Suprapubic skin (tissue), 4 donors: Measurements from ENCODE around the gene NCF4.

Source experiments
- CTCF ChIP-seq, 2 donors: fragments of 200-600 bp in 1 of 2; fragments of 450-650 bp in 1 of 2; sonication (generic) in 1 of 2; IDR thresholded peaks; one replicate each; pipeline ENCODE4 v1.5.1; 2016 to 2019; ENCODE audit warnings: antibody characterized with exemption in 2 of 2, mild to moderate bottlenecking in 1 of 2, moderate library complexity in 1 of 2
- POLR2A ChIP-seq, 2 donors: fragments of 450-650 bp; IDR thresholded peaks; one replicate each; pipeline ENCODE4 v1.6.1; 2017; ENCODE audit warnings: antibody characterized with exemption in 2 of 2, mild to moderate bottlenecking in 2 of 2, moderate library complexity in 2 of 2
- POLR2AphosphoS5 ChIP-seq, 3 donors: sonication (generic); formaldehyde crosslinking; IDR thresholded peaks; one replicate each; pipeline ENCODE4 v1.6.1; 2017; ENCODE audit warnings: antibody characterized with exemption in 3 of 3

DNA sequence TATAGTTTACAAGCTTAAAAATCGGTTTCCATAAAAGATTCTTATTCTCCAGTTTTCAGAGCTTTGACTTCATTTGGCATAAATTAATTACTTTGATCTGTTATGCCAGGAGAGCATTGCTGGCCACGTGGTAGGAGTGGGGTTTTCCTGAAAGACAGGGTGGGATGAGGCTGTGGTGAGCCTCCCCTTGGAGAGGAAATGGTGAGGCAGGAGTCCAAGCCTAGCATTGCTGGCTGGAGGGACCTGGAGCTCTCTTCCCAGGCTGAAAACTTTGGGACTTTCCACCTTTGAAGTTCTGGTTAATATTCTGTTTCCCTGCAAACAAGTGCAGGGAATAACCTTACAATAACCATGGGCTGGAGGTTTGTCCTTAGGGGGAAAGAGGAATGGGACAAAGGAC, 31.5 kb downstream of the NCF4 start:
- TF ChIP-seq POLR2A (IDR thresholded peaks at IDR 0.05) (no peak), POLR2AphosphoS5 (IDR thresholded peaks at IDR 0.05) (no peak), CTCF (IDR thresholded peaks at IDR 0.05) (no peak)
